ENCODE results near the gene PTGER1. TPM values are rescaled to one million over a fixed set of nuclear protein-coding genes. Genes with fewer than 3 reads are reported as not detected.

Gene PTGER1
- total and polyA plus RNA-seq, 10 of the 15 experiments (the other 5 are each of a cell fraction or from before 2014, with no cell fraction given) = not detected

DNA sequence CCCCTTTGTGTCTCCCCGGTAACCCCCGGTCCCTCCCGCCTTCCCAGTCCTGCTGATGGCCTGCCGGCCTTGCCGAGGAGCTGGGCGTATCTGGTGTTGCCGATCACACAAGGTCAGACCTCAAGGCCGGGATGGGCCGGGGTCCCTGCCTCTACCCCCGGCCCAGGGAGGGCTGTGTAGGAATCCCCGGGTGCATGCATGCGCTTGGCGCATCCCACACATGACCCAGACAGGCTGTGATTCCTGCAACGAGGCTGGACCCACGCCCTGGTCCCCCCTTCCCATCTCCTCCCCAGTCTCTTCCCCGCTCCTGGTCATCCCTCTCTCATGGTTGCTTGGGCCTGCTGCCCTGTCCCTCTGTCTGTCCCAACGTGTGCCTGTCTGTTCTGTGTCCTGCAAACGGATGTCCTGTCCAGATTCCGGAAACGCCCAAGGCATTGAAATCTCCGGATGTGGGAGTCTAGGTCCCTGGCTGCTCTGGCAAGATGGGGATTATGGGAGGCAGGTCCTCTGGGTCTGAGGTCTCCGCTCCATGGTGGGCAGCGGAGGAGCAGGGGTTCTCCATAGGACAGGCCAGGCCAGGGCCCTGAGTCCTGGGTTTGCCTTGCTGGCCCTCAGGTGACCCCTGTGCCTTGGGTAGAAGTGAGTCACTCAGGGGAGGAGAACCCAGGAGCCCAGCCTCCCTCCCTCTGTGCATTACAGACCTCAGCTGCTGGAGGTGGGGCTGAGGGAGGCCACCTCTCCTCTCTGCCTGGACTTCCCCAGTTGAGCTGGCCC, 40.4 kb downstream of the PTGER1 start:
- TF ChIP-seq SIX5 (IDR thresholded peaks at IDR 0.05; ENCODE audit: low read depth, low read length, severe bottlenecking) (no peak), GATAD2B (conservative IDR thresholded peaks at IDR 0.05; ENCODE audit: low read depth) (peak; percentile 34; the same call in 1 of the 2 replicates)
- ChIA-PET SMC1A (ENCODE audit: uncharacterized antibody, unreplicated experiment) (no interaction called here), CTCF (no interaction called here), RAD21 (ENCODE audit: unreplicated experiment) (interaction anchor here (0.5 kb wide), 1 partner anchor 18 kb away, joined by 3 read pairs; no protein-coding TSS in a partner anchor), POLR2A (interaction anchor here (0.5 to 0.6 kb wide), 2 partner anchors 14 to 53 kb away, joined by 4 to 5 read pairs; partner anchors contain the start of gene ADGRE5)
- FAIRE-seq (no peak), DNase-seq (ENCODE audit: low read depth, low spot score) (no peak), ATAC-seq (peak; percentile 11)
- Histone ChIP-seq H3K27me3 (replicated peaks in 1 of 2; ENCODE audit: control insufficient read depth in 2 of 2, insufficient read depth in 2 of 2, low read length in 1 of 2) (no peaks in the 10 kb centered on the region), H4K20me1 (ENCODE audit: control insufficient read depth, insufficient read depth) (no peaks in the 10 kb centered on the region), H3K36me3 (ENCODE audit: control insufficient read depth in 2 of 2, insufficient read depth in 2 of 2, low read length in 1 of 2) (no peaks in the 10 kb centered on the region), H3K4me3 (peak overlapping the region; percentile 90; the same call in 1 of the 2 replicates), H3K4me1 (ENCODE audit: control insufficient read depth, insufficient read depth, low read length) (peaks cover 30% of the 10 kb centered on the region), H3K9me3 (replicated peaks; ENCODE audit: control insufficient read depth, insufficient read depth, low read length) (no peaks in the 10 kb centered on the region), H3K27ac (ENCODE audit: control insufficient read depth, insufficient read depth) (no peak overlapping the region), H2AFZ (ENCODE audit: control insufficient read depth, low read depth, low read length) (no peak overlapping the region), H3K9ac (ENCODE audit: control insufficient read depth, insufficient read depth, low read length) (no peak overlapping the region), H3K4me2 (ENCODE audit: control insufficient read depth, insufficient read depth) (peak overlapping the region; percentile 91), H3K79me2 (ENCODE audit: control insufficient read depth, insufficient read depth, low read length) (peaks cover 23% of the 10 kb centered on the region)
- in situ Hi-C loops (cut with MboI) (no loop called here), intact Hi-C loops (cut with micrococcal nuclease; ENCODE audit: unreplicated experiment) (loop anchor here (5.0 kb wide), 1 partner anchor 38 kb away; no protein-coding TSS in a partner anchor)
- 84% methylated on average over 22 of the region's 23 CpGs for WGBS (ENCODE audit: insufficient coverage, insufficient replicate concordance, low lambda C conversion rate, missing lambda C conversion rate)
- no TSS peak for BruUV-seq (replicated peaks)

GRCh38 chr19:14433554-14434501, 41.3 kb downstream of the PTGER1 start:
- H3K4me3 ChIP-seq = peak overlapping the region; percentile 90
- peaks cover 22% of the 10 kb centered on the region for H3K4me1 ChIP-seq (ENCODE audit: control insufficient read depth, insufficient read depth, low read length)
- DNase-seq (ENCODE audit: low read depth, low spot score) (no peak), FAIRE-seq (no peak), ATAC-seq (peak; percentile 53)
- peak overlapping the region; percentile 77 for H3K9ac ChIP-seq (ENCODE audit: control insufficient read depth, insufficient read depth, low read length)
- CTCF ChIA-PET = interaction anchor here (0.6 to 1.0 kb wide), 3 partner anchors 39 to 70 kb away, joined by 3 to 4 read pairs (median 3); no protein-coding TSS in a partner anchor
- H2AFZ ChIP-seq (ENCODE audit: control insufficient read depth, low read depth, low read length) = peak overlapping the region; percentile 61
- H3K27me3 ChIP-seq (replicated peaks in 1 of 2; ENCODE audit: control insufficient read depth in 2 of 2, insufficient read depth in 2 of 2, low read length in 1 of 2) = no peaks in the 10 kb centered on the region
- peak overlapping the region; percentile 91 for H3K4me2 ChIP-seq (ENCODE audit: control insufficient read depth, insufficient read depth)
- RAD21 ChIA-PET (ENCODE audit: unreplicated experiment) = interaction anchor here (0.5 to 1.0 kb wide), 2 partner anchors 17 to 70 kb away, joined by 3 to 4 read pairs; no protein-coding TSS in a partner anchor
- no peaks in the 10 kb centered on the region for H3K9me3 ChIP-seq (replicated peaks; ENCODE audit: control insufficient read depth, insufficient read depth, low read length)
- no peaks in the 10 kb centered on the region for H3K36me3 ChIP-seq (ENCODE audit: control insufficient read depth in 2 of 2, insufficient read depth in 2 of 2, low read length in 1 of 2)
- intact Hi-C loops (cut with micrococcal nuclease; ENCODE audit: unreplicated experiment) (loop anchor here (2.0 to 5.0 kb wide), 2 partner anchors 38 to 47 kb away; no protein-coding TSS in a partner anchor), in situ Hi-C loops (cut with MboI) (no loop called here)
- POLR2A ChIA-PET = interaction anchor here (0.6 kb wide), 2 partner anchors 16 to 52 kb away, joined by 3 to 5 read pairs; partner anchors contain the start of gene ADGRE5
- peak overlapping the region; percentile 65 for H3K27ac ChIP-seq (ENCODE audit: control insufficient read depth, insufficient read depth)
- SMC1A ChIA-PET (ENCODE audit: uncharacterized antibody, unreplicated experiment) = no interaction called here
- BruUV-seq (replicated peaks) = TSS peak; percentile 50
- 2% methylated on average over 34 of the region's 52 CpGs for WGBS (ENCODE audit: insufficient coverage, insufficient replicate concordance, low lambda C conversion rate, missing lambda C conversion rate)
- no peaks in the 10 kb centered on the region for H4K20me1 ChIP-seq (ENCODE audit: control insufficient read depth, insufficient read depth)
- peaks cover 18% of the 10 kb centered on the region for H3K79me2 ChIP-seq (ENCODE audit: control insufficient read depth, insufficient read depth, low read length)
- TF ChIP-seq PML (IDR thresholded peaks at IDR 0.05; ENCODE audit: low read length) (no peak), NRF1 (conservative IDR thresholded peaks at IDR 0.05; ENCODE audit: low read depth, low read length) (no peak), RAD51 (IDR thresholded peaks at IDR 0.05) (peak; percentile 56), TCF12 (IDR thresholded peaks at IDR 0.05; ENCODE audit: low read depth, low read length) (0 out of 2 replicates have a peak, but pooled peaks have one; percentile 26), ZNF622 (IDR thresholded peaks at IDR 0.05) (no peak), MAX (IDR thresholded peaks at IDR 0.05; ENCODE audit: low read depth, low read length) (no peak; the same call in 1 of the 2 replicates), BRCA1 (IDR thresholded peaks at IDR 0.05; ENCODE audit: low read depth, low read length) (no peak), ZNF24 (IDR thresholded peaks at IDR 0.05) (0 out of 2 replicates have a peak, but pooled peaks have one; percentile 25), NR2C2 (IDR thresholded peaks at IDR 0.05; ENCODE audit: borderline replicate concordance, control insufficient read depth, insufficient read length, low read depth) (no peak)
- TF ChIP-seq, protein P1, sequence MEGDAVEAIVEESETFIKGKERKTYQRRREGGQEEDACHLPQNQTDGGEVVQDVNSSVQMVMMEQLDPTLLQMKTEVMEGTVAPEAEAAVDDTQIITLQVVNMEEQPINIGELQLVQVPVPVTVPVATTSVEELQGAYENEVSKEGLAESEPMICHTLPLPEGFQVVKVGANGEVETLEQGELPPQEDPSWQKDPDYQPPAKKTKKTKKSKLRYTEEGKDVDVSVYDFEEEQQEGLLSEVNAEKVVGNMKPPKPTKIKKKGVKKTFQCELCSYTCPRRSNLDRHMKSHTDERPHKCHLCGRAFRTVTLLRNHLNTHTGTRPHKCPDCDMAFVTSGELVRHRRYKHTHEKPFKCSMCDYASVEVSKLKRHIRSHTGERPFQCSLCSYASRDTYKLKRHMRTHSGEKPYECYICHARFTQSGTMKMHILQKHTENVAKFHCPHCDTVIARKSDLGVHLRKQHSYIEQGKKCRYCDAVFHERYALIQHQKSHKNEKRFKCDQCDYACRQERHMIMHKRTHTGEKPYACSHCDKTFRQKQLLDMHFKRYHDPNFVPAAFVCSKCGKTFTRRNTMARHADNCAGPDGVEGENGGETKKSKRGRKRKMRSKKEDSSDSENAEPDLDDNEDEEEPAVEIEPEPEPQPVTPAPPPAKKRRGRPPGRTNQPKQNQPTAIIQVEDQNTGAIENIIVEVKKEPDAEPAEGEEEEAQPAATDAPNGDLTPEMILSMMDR (IDR thresholded peaks at IDR 0.05 in 2 of 3, conservative IDR thresholded peaks at IDR 0.05 in 1 of 3; ENCODE audit: control insufficient read depth in 2 of 3, extremely low read depth in 1 of 3, insufficient read depth in 1 of 3, low read depth in 3 of 3, low read length in 3 of 3) = peak in 1 of 3 experiments; percentile 24; a peak in 2 of 6 replicates

Data from GM12878 (cell line).